CD4-positive, alpha-beta T cell treated with Interleukin-12 subunit alpha and Interleukin-12 subunit beta, for 1 hour (primary cell): ENCODE results near the gene AIP.
"Not testable (repeated sequence)": the region's sequence is repeated elsewhere in the genome, so short reads cannot be mapped to it uniquely, and the experiment has no call there.

ENCODE experiments used
- DNase-seq: peaks from one replicate; pipeline ENCODE4 v3.0.0-alpha.2; 2020

Gene AIP

GRCh38 chr11:67469508-67469811 lies 13.4 kb upstream of the AIP start:
- no peak for DNase-seq

- no peak for DNase-seq
Observed at GRCh38 chr11:67470337-67471002, 12.4 kb upstream of the AIP start.

DNA sequence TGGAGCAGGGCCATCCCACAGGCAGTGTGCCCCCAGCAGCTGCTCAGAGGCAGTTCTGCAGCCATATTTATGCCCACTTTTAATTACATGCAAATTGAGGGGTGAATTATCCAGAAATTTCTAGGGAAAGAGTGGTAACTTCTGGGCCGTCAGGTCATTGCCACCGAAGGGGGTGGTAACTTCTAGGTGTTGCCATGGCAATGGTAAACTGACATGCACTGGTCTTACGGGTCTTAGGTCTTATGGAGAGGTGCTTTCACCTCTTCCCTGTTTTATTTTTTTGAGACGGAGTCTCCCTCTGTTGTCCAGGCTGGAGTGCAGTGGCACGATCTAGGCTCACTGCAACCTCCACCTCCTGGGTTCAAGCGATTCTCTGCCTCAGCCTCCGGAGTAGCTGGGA lies 9.9 kb upstream of the AIP start:
- no peak for DNase-seq

- DNase-seq = not testable (repeated sequence)
Observed at GRCh38 chr11:67476692-67477091, 6.1 kb upstream of the AIP start.

DNA sequence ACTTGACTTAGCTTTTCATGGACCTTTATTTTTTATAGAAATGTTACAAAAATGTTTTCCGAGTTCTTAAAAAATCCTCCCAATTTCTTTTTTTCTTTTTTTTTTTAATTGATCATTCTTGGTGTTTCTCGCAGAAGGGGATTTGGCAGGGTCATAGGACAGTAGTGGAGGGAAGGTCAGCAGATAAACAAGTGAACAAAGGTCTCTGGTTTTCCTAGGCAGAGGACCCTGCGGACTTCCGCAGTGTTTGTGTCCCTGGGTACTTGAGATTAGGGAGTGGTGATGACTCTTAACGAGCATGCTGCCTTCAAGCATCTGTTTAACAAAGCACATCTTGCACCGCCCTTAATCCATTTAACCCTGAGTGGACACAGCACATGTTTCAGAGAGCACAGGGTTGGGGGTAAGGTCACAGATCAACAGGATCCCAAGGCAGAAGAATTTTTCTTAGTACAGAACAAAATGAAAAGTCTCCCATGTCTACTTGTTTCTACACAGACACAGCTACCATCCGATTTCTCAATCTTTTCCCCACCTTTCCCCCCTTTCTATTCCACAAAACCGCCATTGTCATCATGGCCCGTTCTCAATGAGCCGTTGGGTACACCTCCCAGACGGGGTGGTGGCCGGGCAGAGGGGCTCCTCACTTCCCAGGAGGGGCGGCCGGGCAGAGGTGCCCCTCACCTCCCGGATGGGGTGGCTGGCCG lies 5.3 kb upstream of the AIP start:
- not testable (repeated sequence) for DNase-seq

DNA sequence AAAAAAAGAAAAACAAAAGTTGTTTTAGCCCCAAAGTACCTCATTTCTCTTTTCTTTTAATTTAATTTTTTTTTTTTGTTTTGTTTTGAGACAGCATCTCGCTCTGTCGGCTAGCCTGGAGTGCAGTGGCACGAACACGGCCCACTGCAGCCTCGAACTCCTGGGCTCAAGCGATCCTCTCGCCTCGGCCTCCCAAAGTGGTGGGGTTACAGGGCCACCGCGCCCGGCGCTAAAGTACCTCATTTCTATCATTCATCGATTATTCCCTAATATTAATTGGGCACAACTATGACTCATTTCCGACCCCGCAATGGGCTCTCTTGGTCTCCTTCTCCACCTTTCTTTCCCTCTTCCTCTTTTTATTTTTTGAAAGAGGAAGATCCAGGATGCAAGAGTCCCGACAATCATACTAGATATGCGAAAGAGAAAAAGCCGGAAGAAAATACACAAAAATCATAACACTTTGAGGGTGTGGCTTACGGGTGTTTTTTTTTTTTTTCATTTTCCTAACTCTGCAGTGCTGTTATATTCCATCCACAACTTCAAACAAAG lies 475 bp upstream of the AIP start:
- no peak for DNase-seq

DNA sequence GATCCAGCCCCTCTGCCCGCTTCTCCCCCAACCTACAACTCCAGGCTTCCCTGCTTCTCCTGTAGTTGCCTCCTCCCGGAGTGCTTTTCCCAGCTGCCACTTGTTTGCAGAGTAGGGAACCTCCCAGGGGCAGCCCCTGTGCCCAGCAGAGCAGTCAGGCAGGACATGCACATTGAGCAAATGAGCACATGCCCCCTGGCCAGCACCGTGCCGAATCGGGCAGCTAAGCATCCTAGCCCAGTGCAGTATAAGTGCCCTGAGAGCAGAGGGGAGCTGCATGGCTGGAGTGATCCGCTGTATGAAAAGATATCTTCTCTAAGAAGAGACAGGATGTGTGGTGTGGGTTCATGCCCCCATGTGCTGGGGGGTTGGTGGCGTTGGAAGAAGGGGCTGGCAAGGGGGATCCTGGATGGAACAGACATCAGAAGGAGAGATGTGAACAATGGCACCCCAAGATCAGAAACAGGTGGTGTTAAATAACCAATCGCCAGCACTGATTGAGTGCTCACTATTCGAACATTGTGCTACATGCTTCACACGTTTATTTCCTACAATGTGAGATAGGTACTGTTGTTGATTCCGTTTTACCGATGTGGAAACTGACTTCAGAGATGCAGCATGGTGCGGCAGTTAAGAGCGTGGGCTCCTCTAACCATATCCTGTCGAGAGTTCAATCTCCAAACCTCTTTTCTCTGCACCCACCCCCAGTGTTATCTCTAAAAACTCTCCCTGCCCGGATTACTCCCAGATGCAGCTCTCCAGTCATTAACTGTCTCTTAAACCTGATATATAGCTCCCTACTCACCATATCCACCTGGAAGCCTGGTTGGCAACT lies 1.2 kb downstream of the AIP start:
- DNase-seq = peak; percentile 62

GRCh38 chr11:67484847-67485311 lies 2.1 kb downstream of the AIP start:
- DNase-seq = peak; percentile 69

GRCh38 chr11:67485873-67486361 lies 3.1 kb downstream of the AIP start:
- DNase-seq = peak; percentile 75

GRCh38 chr11:67486481-67487195 lies 3.8 kb downstream of the AIP start:
- DNase-seq = peak; percentile 41

GRCh38 chr11:67489203-67489884 lies 6.5 kb downstream of the AIP start:
- DNase-seq = no peak

DNA sequence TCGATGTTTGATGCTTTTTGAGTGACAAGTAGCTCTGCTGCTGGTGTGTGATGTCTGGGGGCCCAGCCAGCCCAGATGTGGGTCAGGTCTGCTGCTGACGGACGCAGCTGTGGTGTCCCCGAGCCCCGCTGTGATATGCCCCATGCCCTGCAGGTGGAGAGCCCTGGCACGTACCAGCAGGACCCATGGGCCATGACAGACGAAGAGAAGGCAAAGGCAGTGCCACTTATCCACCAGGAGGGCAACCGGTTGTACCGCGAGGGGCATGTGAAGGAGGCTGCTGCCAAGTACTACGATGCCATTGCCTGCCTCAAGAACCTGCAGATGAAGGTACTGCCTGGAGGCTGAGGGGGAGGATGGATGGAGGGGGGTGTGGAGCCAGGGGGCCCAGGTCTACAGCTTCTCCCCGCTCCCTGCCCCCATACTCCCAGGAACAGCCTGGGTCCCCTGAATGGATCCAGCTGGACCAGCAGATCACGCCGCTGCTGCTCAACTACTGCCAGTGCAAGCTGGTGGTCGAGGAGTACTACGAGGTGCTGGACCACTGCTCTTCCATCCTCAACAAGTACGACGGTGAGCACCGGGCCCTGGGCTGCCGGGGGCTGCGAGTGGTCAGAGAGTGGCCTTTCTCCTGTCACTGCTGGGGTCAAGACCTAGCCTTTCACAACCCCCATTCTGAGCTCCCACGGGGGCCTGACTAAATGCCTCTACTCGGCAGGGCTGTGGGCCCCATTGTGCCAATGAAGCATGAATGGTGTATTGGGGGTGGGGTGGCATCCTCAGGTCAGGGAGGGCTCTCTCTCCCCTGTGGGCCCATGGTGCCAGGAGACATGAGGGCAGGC lies 7.3 kb downstream of the AIP start:
- DNase-seq = no peak

DNA sequence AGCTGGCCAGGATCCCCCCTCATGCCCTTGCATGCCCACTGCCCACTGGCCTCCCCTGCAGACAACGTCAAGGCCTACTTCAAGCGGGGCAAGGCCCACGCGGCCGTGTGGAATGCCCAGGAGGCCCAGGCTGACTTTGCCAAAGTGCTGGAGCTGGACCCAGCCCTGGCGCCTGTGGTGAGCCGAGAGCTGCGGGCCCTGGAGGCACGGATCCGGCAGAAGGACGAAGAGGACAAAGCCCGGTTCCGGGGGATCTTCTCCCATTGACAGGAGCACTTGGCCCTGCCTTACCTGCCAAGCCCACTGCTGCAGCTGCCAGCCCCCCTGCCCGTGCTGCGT lies 7.9 kb downstream of the AIP start:
- no peak for DNase-seq

DNA sequence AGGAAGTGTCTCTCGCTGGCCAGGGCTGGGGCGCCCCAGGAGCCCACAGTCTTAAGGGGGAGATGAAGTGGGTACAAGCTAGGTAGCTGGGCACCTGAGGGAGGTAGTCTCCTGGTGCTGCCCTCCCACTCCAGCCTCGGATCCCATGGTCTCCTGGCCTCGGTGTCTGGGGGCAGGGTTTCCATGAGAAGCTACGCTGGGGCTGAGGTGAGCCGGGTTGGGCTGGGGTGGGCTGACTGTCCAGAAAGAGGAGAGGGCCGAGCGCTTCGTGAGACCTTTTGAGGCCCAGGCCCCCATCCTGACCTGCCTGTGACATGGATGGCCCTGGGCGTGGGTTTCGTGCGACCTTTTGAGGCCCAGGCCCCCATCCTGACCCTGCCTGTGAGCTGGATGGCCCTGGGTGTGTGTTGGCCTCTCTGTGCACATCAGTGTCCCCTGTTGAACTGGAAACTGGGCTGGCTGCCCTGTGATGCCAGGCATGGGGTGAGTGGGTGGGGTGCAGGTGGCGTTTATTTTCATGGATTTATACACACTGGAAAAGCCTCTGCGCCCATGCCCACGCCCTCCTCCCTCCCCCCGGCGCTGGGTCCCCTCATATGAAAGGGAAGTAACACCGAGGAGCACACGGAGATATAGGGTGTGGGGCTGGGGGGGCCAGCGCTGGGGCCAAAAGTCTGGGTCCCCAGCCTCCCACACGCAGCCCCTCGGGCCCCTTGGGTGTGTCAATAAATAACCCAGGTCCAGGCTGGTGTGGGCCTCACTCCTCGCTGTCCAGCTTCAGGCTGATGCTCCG lies 8.6 kb downstream of the AIP start:
- DNase-seq = no peak

DNA sequence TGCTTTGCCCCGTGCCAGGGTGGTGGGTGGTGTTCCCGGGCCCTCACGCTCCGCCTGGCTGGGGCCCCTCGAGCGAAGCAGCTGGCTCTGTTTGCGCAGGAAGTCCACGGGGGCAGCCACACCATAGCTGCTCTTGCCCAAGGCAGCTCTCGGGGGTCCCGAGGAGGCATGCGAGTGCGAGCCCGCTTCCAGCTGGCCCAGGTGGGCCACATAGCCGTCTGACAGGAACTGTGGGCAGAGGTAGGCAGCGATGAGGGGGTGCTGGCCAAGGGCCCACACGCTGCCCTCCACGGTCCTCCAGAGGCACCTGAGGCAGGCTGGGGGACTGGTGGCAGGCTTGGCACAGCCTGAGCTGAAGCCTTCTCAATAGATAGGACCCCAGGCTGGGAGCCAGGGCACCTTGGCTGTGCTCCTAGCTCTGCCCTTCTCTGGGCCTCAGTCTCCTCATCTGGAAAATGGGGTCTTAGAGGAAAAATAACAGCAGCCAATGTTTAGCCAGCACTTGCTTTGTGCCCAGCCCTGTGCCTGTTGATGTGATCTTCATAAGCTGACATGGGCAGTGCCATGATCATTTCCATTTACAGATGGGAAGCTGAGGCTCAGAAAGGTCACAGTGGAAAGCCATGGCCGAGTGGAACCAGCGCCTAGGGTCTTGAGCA lies 9.4 kb downstream of the AIP start:
- no peak for DNase-seq

- DNase-seq = no peak
Observed at GRCh38 chr11:67492801-67493547, 10.1 kb downstream of the AIP start.

DNA sequence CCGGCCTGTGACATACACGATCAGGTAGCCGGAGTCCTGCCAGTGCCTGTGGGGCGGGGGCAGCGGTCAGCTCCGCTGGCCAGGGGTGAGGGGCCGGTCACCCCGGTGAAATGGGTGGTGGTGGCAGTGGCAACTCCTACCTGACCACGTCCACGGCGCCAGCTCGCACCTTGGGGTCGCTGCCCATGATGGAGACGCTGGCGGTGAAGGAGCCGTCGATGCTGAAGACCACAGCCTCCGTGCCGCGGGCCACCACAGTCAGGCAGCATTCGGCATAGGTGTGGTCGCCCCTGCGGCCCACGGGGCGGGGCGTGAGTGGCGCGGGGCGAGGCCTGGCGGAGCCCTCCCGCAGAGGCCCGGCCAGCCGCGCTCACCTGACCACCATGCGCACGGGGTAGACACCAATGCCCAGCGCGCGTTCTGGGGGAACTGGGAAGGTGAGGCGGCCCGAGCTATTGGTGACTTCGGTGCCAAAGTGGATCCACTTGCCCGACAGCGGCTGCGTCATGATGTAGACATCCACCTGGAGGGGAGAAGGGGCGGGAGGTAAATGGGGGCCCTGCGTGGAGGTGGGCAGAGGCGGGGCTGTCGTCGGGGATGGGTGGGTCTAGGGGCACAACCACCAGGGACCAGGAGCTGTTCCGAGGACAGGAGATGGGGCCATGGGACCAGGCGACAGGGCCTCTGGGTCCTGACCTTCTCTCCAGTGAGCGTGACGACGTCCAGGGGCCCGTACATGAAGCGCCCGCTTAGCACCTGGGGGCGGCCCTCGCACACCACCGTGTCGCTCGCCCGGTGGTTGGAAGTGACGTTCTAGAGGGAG lies 10.9 kb downstream of the AIP start:
- DNase-seq = no peak
